Measurements from ENCODE around the gene CHIC2. TPM values are rescaled to one million over a fixed set of nuclear protein-coding genes. Genes with fewer than 3 reads are reported as not detected.

The CHIC2 gene
- total and polyA plus RNA-seq, 2 of the 4 experiments (the other 2 are of a cell fraction), result 20.4 to 26.3 TPM

DNA sequence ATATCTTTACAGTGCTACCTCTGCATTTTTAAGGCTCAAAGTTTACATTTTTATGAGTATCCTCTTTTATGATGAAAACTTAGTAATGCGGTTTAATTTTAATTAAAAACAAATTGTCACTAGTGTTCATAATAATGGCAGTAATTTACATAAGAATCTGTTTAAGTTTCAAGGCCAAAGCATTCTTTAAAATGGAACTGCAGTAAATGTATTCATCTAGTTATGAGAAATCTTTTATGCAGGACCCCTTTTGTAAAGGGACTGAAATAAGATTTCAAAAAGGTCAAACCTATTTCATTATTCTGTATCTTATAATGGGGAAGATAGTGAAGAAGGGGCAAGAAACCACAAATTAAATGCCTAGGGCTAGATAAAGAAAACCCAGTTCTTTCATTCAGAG is 37.1 kb downstream of the CHIC2 start:
- Histone ChIP-seq H3K9me3 (ENCODE audit: control insufficient read depth, insufficient read depth, low read length) (no peaks in the 10 kb centered on the region), H4K91ac (ENCODE audit: insufficient read depth, low read depth, low read length) (no peak overlapping the region), H2BK15ac (ENCODE audit: low read depth, low read length) (no peak overlapping the region), H4K5ac (ENCODE audit: low read depth, low read length) (no peak overlapping the region), H2BK20ac (ENCODE audit: low read depth, low read length) (no peak overlapping the region), H3K14ac (replicated peaks; ENCODE audit: low read depth, low read length) (no peak overlapping the region), H3K36me3 (ENCODE audit: control insufficient read depth, insufficient read depth, low read length) (no peaks in the 10 kb centered on the region; the same call in 1 of the 2 replicates), H3K23ac (ENCODE audit: low read depth, low read length) (no peak overlapping the region), H2AFZ (replicated peaks; ENCODE audit: low read length, poor library complexity) (no peak overlapping the region), H3K79me1 (ENCODE audit: low read depth in 1 of 2, low read length in 2 of 2) (peaks cover 11 to 61% of the 10 kb centered on the region in 2 experiments), H3K27ac (ENCODE audit: insufficient read depth, low read length) (no peak overlapping the region), H3K4ac (ENCODE audit: low read depth, low read length) (no peak overlapping the region), H2BK120ac (ENCODE audit: low read depth, low read length) (no peak overlapping the region), H3K4me1 (ENCODE audit: control insufficient read depth, insufficient read depth, low read length) (peaks cover 2% of the 10 kb centered on the region; the same call in 1 of the 2 replicates), H4K20me1 (ENCODE audit: insufficient read depth, low read length) (peaks cover 34% of the 10 kb centered on the region), H4K8ac (ENCODE audit: low read depth in 2 of 2, low read length in 2 of 2) (no peak overlapping the region), H2BK5ac (ENCODE audit: low read depth, low read length, poor library complexity, severe bottlenecking) (peak overlapping the region; percentile 19), H3K56ac (ENCODE audit: extremely low read depth, insufficient read depth, low read length) (no peak overlapping the region), H3K4me3 (ENCODE audit: insufficient read depth, low read depth, low read length) (no peak overlapping the region), H3K18ac (ENCODE audit: low read depth, low read length) (no peak overlapping the region), H2AK5ac (ENCODE audit: low read depth, low read length) (no peak overlapping the region), H3K9me1 (ENCODE audit: insufficient read depth, low read length) (peaks cover 11% of the 10 kb centered on the region; the same call in 1 of the 2 replicates), H2AK9ac (replicated peaks; ENCODE audit: low read depth, low read length, poor library complexity) (no peak overlapping the region), H3K9ac (ENCODE audit: low read depth, low read length) (no peak overlapping the region), H3K27me3 (ENCODE audit: control insufficient read depth, insufficient read depth, low read length) (no peaks in the 10 kb centered on the region), H3K4me2 (ENCODE audit: low read depth, low read length) (no peak overlapping the region)
- no TSS peak for BruUV-seq (replicated peaks)
- no peak for DNase-seq
- POLR2A ChIA-PET (ENCODE audit: unreplicated experiment), result no interaction called here
- WGBS, 2 experiments (ENCODE audit: extremely low coverage in 2 of 2, insufficient read length in 1 of 2), result no CpG with 5 or more reads among the region's 1 CpG
- CTCF ChIA-PET, result no interaction called here
- dilution Hi-C loops (cut with HindIII; ENCODE audit: low sequenced_read_pairs, unreplicated experiment) (no loop called here), intact Hi-C loops (cut with micrococcal nuclease) (no loop called here), in situ Hi-C loops (cut with MboI; ENCODE audit: low sequenced_read_pairs) (no loop called here)
- no peak for ATAC-seq (ENCODE audit: low read depth)
- TF ChIP-seq CHD1 (IDR thresholded peaks at IDR 0.05; ENCODE audit: low read depth, low read length) (no peak), CEBPB (IDR thresholded peaks at IDR 0.05; ENCODE audit: low read depth, low read length) (no peak), BHLHE40 (IDR thresholded peaks at IDR 0.05; ENCODE audit: low read depth, low read length) (no peak), RAD21 (IDR thresholded peaks at IDR 0.05; ENCODE audit: low read length) (no peak), MAZ (IDR thresholded peaks at IDR 0.05; ENCODE audit: borderline replicate concordance, low read depth, low read length) (no peak), FOS (IDR thresholded peaks at IDR 0.05; ENCODE audit: low read depth, low read length) (no peak), RFX5 (IDR thresholded peaks at IDR 0.05; ENCODE audit: low read depth, low read length) (no peak), RCOR1 (IDR thresholded peaks at IDR 0.05; ENCODE audit: insufficient replicate concordance, low read length) (no peak), MAFK (IDR thresholded peaks at IDR 0.05; ENCODE audit: low read depth, low read length) (no peak), SMC3 (IDR thresholded peaks at IDR 0.05; ENCODE audit: low read depth, low read length) (no peak)
- TF ChIP-seq, protein P1, sequence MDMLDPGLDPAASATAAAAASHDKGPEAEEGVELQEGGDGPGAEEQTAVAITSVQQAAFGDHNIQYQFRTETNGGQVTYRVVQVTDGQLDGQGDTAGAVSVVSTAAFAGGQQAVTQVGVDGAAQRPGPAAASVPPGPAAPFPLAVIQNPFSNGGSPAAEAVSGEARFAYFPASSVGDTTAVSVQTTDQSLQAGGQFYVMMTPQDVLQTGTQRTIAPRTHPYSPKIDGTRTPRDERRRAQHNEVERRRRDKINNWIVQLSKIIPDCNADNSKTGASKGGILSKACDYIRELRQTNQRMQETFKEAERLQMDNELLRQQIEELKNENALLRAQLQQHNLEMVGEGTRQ (IDR thresholded peaks at IDR 0.05; ENCODE audit: low read depth, low read length), result no peak
- TF ChIP-seq, protein P2, sequence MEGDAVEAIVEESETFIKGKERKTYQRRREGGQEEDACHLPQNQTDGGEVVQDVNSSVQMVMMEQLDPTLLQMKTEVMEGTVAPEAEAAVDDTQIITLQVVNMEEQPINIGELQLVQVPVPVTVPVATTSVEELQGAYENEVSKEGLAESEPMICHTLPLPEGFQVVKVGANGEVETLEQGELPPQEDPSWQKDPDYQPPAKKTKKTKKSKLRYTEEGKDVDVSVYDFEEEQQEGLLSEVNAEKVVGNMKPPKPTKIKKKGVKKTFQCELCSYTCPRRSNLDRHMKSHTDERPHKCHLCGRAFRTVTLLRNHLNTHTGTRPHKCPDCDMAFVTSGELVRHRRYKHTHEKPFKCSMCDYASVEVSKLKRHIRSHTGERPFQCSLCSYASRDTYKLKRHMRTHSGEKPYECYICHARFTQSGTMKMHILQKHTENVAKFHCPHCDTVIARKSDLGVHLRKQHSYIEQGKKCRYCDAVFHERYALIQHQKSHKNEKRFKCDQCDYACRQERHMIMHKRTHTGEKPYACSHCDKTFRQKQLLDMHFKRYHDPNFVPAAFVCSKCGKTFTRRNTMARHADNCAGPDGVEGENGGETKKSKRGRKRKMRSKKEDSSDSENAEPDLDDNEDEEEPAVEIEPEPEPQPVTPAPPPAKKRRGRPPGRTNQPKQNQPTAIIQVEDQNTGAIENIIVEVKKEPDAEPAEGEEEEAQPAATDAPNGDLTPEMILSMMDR (conservative IDR thresholded peaks at IDR 0.05; ENCODE audit: low read depth, low read length), result no peak
- TF ChIP-seq, protein P3, sequence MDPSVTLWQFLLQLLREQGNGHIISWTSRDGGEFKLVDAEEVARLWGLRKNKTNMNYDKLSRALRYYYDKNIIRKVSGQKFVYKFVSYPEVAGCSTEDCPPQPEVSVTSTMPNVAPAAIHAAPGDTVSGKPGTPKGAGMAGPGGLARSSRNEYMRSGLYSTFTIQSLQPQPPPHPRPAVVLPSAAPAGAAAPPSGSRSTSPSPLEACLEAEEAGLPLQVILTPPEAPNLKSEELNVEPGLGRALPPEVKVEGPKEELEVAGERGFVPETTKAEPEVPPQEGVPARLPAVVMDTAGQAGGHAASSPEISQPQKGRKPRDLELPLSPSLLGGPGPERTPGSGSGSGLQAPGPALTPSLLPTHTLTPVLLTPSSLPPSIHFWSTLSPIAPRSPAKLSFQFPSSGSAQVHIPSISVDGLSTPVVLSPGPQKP (IDR thresholded peaks at IDR 0.05; ENCODE audit: borderline replicate concordance, low read depth, low read length), result no peak
